Muscle layer of colon (tissue), 2 donors: ENCODE measurements around the gene ISM2.

Experiments used
- H3K27ac ChIP-seq: one replicate; pipeline ENCODE4 v1.7.0; 2013; ENCODE audit warnings: low read depth, mild to moderate bottlenecking, low read length, moderate library complexity
- H3K27me3 ChIP-seq, 2 donors: one replicate each; pipeline ENCODE4 v1.7.0; 2013; ENCODE audit warnings: low read length in 2 of 2, mild to moderate bottlenecking in 2 of 2; ENCODE audit not compliant: insufficient read depth in 2 of 2, control insufficient read depth in 1 of 2
- H3K36me3 ChIP-seq: one replicate; pipeline ENCODE4 v1.7.0; 2013; ENCODE audit warnings: mild to moderate bottlenecking, low read length; ENCODE audit not compliant: insufficient read depth
- H3K4me1 ChIP-seq: one replicate; pipeline ENCODE4 v1.7.0; 2013; ENCODE audit warnings: mild to moderate bottlenecking, low read length; ENCODE audit not compliant: insufficient read depth
- H3K4me3 ChIP-seq, 2 donors: one replicate each; pipeline ENCODE4 v1.7.0; 2013; ENCODE audit warnings: low read length in 2 of 2, low read depth in 1 of 2, mild to moderate bottlenecking in 1 of 2, moderate library complexity in 1 of 2
- H3K9ac ChIP-seq: one replicate; pipeline ENCODE4 v1.7.0; 2013; ENCODE audit warnings: low read length
- H3K9me3 ChIP-seq: one replicate; pipeline ENCODE4 v1.7.0; 2013; ENCODE audit warnings: mild to moderate bottlenecking, low read length
- donor health status: abdominal sarcoma.
- donor health status: Adenocarcinoma of cecum.

Gene ISM2

DNA sequence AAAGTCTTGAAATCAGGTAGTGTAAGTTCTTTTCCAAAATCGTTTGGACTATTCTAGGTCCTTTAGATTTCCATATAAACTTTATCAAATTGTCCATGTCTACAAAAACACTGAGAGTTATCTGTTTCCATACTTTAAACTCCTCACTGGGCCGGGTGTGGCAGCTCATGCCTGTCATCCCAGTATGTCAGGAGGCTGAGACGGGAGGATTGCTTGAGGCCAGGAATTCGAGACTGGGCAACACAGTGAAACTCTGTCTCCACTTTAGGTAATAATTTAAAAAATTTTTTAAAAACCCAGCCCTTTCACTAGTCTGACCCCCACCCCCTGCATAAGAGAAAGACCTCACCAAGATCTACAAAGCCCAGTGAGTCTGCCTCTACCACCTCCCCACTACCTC, 6.4 kb upstream of the ISM2 start:
- no peaks in the 10 kb centered on the region for H3K4me1 ChIP-seq
- no peaks in the 10 kb centered on the region for H3K9me3 ChIP-seq
- H3K27ac ChIP-seq: no peak overlapping the region
- H3K27me3 ChIP-seq: peaks cover 0 to under 1% of the 10 kb centered on the region in 2 donors
- H3K4me3 ChIP-seq: no peak overlapping the region
- no peak overlapping the region for H3K9ac ChIP-seq
- H3K36me3 ChIP-seq: peaks cover 5% of the 10 kb centered on the region

GRCh38 chr14:77503138-77503537, 4.5 kb upstream of the ISM2 start:
- Histone ChIP-seq H3K36me3 (peaks cover 4% of the 10 kb centered on the region), H3K9me3 (no peaks in the 10 kb centered on the region), H3K27ac (no peak overlapping the region), H3K27me3 (peaks cover 2 to 18% of the 10 kb centered on the region in 2 donors), H3K4me1 (peaks cover 2% of the 10 kb centered on the region), H3K9ac (no peak overlapping the region), H3K4me3 (no peak overlapping the region)

DNA sequence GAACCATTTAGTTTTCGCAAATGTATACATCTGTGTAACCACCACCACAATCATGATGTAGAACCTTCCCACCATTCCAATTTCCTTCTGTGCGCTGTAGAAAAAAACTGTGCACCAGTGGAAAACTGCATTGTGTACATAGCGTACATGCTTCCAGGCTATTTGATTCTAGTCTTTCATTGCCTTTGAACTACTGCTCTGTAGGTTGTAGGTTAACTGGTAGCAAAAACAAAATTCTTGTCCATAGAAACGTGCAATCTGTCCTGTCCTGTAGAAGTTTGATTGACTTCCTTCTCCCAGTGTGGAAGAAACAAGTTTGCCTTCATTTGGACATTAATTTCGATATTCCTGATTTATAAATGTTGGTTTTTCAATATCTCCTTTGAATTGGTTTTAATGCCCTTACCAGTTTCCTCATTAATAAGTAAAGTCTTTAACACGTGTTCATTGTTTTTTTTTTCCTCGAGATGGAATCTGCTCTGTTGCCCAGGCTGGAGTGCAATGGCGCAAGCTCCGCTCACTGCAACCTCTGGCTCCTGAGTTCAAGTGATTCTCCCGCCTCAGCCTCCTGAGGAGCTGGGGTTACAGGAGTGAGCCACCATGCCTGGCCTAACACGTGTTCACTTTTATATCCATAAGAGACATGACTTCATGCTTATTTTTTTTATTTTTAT, 3.6 kb upstream of the ISM2 start:
- no peak overlapping the region for H3K27ac ChIP-seq
- no peak overlapping the region for H3K4me3 ChIP-seq
- H3K4me1 ChIP-seq: peaks cover 6% of the 10 kb centered on the region
- H3K27me3 ChIP-seq: peaks cover 6 to 22% of the 10 kb centered on the region in 2 donors
- H3K36me3 ChIP-seq: no peaks in the 10 kb centered on the region
- H3K9me3 ChIP-seq: no peaks in the 10 kb centered on the region
- no peak overlapping the region for H3K9ac ChIP-seq

GRCh38 chr14:77498984-77499527, 440 bp upstream of the ISM2 start:
- no peak overlapping the region for H3K27ac ChIP-seq
- no peaks in the 10 kb centered on the region for H3K36me3 ChIP-seq
- no peak overlapping the region for H3K9ac ChIP-seq
- H3K4me3 ChIP-seq: peak overlapping the region; percentile 14 to 57
- peaks cover 6 to 22% of the 10 kb centered on the region in 2 donors for H3K27me3 ChIP-seq
- H3K9me3 ChIP-seq: no peaks in the 10 kb centered on the region
- H3K4me1 ChIP-seq: peaks cover 6% of the 10 kb centered on the region

DNA sequence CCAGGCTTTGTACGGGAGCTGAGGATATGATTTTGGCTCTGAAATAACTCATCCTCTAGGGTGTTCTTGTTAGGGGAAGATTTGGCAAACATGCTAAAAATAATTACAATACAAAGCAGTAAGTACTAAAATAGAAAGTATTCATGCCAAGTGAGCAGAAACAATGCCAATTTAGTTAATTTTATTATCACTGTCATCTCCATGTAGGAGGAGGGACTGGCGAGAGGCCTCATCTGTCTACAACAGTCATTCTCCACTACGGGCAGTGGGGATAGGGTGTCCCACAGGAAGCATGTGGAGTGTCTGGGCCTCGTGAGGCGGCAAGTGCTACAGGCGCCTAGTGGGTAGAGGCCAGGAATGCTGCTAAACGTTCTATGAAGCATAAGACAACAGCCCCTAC, 3.3 kb downstream of the ISM2 start:
- Histone ChIP-seq H3K27me3 (peaks cover 6 to 22% of the 10 kb centered on the region in 2 donors), H3K4me3 (no peak overlapping the region), H3K9ac (no peak overlapping the region), H3K4me1 (peaks cover 6% of the 10 kb centered on the region), H3K36me3 (no peaks in the 10 kb centered on the region), H3K9me3 (no peaks in the 10 kb centered on the region), H3K27ac (no peak overlapping the region)

DNA sequence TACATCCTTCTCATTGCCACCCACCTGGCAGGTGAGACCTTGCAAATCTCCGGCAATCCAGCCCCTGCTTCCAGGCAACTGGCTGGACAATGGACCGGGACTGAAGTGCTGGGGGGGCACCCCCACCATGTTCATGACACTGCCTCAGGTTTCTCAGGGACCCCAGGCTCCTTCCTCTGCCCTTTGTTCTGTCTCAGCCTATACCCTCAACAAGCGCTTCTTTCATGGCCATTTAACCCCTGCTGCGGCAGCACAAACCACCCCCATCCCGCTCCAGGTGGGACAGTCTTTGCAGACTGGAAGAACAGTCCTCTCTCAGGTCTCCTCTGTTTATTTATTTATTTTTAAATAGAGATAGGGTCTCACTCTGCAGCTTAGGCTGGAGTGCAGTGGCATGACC, 7.6 kb downstream of the ISM2 start:
- Histone ChIP-seq H3K27ac (no peak overlapping the region), H3K4me3 (no peak overlapping the region), H3K36me3 (no peaks in the 10 kb centered on the region), H3K27me3 (no peaks in the 10 kb centered on the region), H3K9me3 (no peaks in the 10 kb centered on the region), H3K9ac (no peak overlapping the region), H3K4me1 (no peaks in the 10 kb centered on the region)

GRCh38 chr14:77490347-77490986, 8.1 kb downstream of the ISM2 start:
- no peak overlapping the region for H3K9ac ChIP-seq
- H3K4me3 ChIP-seq: no peak overlapping the region
- no peaks in the 10 kb centered on the region for H3K27me3 ChIP-seq
- H3K36me3 ChIP-seq: no peaks in the 10 kb centered on the region
- no peaks in the 10 kb centered on the region for H3K9me3 ChIP-seq
- H3K27ac ChIP-seq: no peak overlapping the region
- no peaks in the 10 kb centered on the region for H3K4me1 ChIP-seq

DNA sequence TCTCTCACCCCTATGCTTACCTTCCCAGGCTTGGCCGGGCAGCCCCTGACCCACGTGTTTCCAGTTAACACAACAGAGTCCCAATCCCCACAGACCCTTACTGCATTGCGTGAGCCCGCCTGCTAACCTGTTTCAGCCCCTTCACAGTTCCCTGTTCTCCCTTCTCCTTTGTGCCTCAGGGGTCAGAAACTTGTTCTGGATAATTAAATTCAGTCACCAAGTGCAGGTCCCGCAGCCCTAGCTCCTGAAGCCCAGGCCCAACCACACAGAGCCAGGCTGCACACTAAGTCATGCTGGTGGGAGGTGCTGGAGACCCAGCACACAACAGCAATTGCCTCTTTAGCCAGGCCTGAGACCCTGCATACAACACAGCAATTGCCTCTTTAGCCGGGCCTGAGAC, 9.6 kb downstream of the ISM2 start:
- Histone ChIP-seq H3K27me3 (no peaks in the 10 kb centered on the region), H3K36me3 (no peaks in the 10 kb centered on the region), H3K4me3 (no peak overlapping the region), H3K4me1 (no peaks in the 10 kb centered on the region), H3K9me3 (no peaks in the 10 kb centered on the region), H3K27ac (no peak overlapping the region), H3K9ac (no peak overlapping the region)

GRCh38 chr14:77488558-77488957, 10.1 kb downstream of the ISM2 start:
- H3K27me3 ChIP-seq: no peaks in the 10 kb centered on the region
- H3K27ac ChIP-seq: no peak overlapping the region
- no peaks in the 10 kb centered on the region for H3K36me3 ChIP-seq
- no peak overlapping the region for H3K9ac ChIP-seq
- H3K9me3 ChIP-seq: no peaks in the 10 kb centered on the region
- no peaks in the 10 kb centered on the region for H3K4me1 ChIP-seq
- no peak overlapping the region for H3K4me3 ChIP-seq

- H3K27me3 ChIP-seq: no peaks in the 10 kb centered on the region
- no peaks in the 10 kb centered on the region for H3K4me1 ChIP-seq
- H3K27ac ChIP-seq: no peak overlapping the region
- H3K4me3 ChIP-seq: no peak overlapping the region
- H3K9me3 ChIP-seq: no peaks in the 10 kb centered on the region
- H3K9ac ChIP-seq: no peak overlapping the region
- H3K36me3 ChIP-seq: no peaks in the 10 kb centered on the region
Measured at GRCh38 chr14:77485901-77486678, 12.5 kb downstream of the ISM2 start.

DNA sequence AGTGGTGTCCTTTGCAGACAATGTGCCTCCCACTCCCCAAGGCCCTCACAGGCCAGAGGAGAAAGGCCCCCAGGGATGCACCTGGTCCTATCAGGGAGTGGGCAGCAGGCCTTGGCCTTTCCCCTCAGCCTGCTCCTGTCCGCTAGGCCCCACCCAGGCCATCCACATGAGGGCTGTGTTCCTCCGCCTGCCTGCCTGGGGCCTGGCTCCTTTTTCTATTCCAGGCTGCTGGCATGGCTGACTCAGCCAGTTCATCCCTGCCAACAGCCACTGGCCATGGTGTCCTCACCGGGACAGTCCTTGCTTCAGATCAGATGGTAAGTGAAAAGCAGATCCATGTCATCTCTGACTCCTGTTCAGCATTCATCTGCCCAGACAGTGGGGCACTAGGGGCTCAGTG, 13.4 kb downstream of the ISM2 start:
- Histone ChIP-seq H3K9ac (no peak overlapping the region), H3K27me3 (no peaks in the 10 kb centered on the region), H3K36me3 (no peaks in the 10 kb centered on the region), H3K9me3 (no peaks in the 10 kb centered on the region), H3K4me1 (no peaks in the 10 kb centered on the region), H3K27ac (no peak overlapping the region), H3K4me3 (no peak overlapping the region)
